Skeletal muscle satellite cell (primary cell): ENCODE data around the gene DIS3L2.
"Not testable (repeated sequence)": the region's sequence is repeated elsewhere in the genome, so short reads cannot be mapped to it uniquely, and the experiment has no call there.

ENCODE experiments used
- H3K27me3 ChIP-seq: 2 replicates; pipeline ENCODE4 v1.7.0; 2013; ENCODE audit warnings: low read length; ENCODE audit not compliant: control insufficient read depth, insufficient read depth
- H3K36me3 ChIP-seq: 2 replicates; pipeline ENCODE4 v1.7.0; 2013; ENCODE audit warnings: mild to moderate bottlenecking, control low read depth, low read length; ENCODE audit not compliant: insufficient read depth
- H3K4me1 ChIP-seq: 2 replicates; pipeline ENCODE4 v1.7.0; 2013; ENCODE audit warnings: low read length; ENCODE audit not compliant: control insufficient read depth, insufficient read depth
- H3K4me2 ChIP-seq: 2 replicates; pipeline ENCODE4 v1.7.0; 2013; ENCODE audit warnings: mild to moderate bottlenecking, low read length
- H3K4me3 ChIP-seq: 2 replicates; pipeline ENCODE4 v1.7.0; 2013; ENCODE audit warnings: low read length
- H3K9ac ChIP-seq: 2 replicates; pipeline ENCODE4 v1.7.0; 2013; ENCODE audit warnings: mild to moderate bottlenecking, low read depth, low read length, moderate library complexity
- H3K9me3 ChIP-seq: replicated peaks from 2 replicates; pipeline ENCODE4 v1.7.0; 2013; ENCODE audit warnings: mild to moderate bottlenecking, control low read depth, low read length

The DIS3L2 gene

GRCh38 chr2:232174662-232175061 is 213.1 kb downstream of the DIS3L2 start:
- H3K4me1 ChIP-seq: no peaks in the 10 kb centered on the region
- H3K9me3 ChIP-seq: no peaks in the 10 kb centered on the region
- H3K36me3 ChIP-seq: no peaks in the 10 kb centered on the region
- no peak overlapping the region for H3K4me2 ChIP-seq
- no peak overlapping the region for H3K4me3 ChIP-seq
- no peak overlapping the region for H3K9ac ChIP-seq
- H3K27me3 ChIP-seq: no peaks in the 10 kb centered on the region

GRCh38 chr2:232176587-232176986 is 215.1 kb downstream of the DIS3L2 start:
- H3K4me3 ChIP-seq, H3K4me2 ChIP-seq, H3K36me3 ChIP-seq, H3K9me3 ChIP-seq, H3K9ac ChIP-seq, H3K27me3 ChIP-seq, H3K4me1 ChIP-seq: not testable (repeated sequence)

- H3K4me1 ChIP-seq: no peaks in the 10 kb centered on the region
- H3K27me3 ChIP-seq: no peaks in the 10 kb centered on the region
Observed at GRCh38 chr2:232183279-232183678, 221.8 kb downstream of the DIS3L2 start.

GRCh38 chr2:232184346-232184745 is 222.8 kb downstream of the DIS3L2 start:
- no peaks in the 10 kb centered on the region for H3K9me3 ChIP-seq
- H3K4me2 ChIP-seq: no peak overlapping the region
- H3K36me3 ChIP-seq: no peaks in the 10 kb centered on the region
- no peak overlapping the region for H3K4me3 ChIP-seq
- H3K4me1 ChIP-seq: no peaks in the 10 kb centered on the region
- no peak overlapping the region for H3K9ac ChIP-seq
- no peaks in the 10 kb centered on the region for H3K27me3 ChIP-seq

More at GRCh38 chr2:232183279-232183678, 221.8 kb downstream of the DIS3L2 start:
- Histone ChIP-seq H3K9ac (no peak overlapping the region), H3K9me3 (no peaks in the 10 kb centered on the region), H3K4me3 (no peak overlapping the region), H3K36me3 (no peaks in the 10 kb centered on the region), H3K4me2 (no peak overlapping the region)

- H3K27me3 ChIP-seq: no peaks in the 10 kb centered on the region
- H3K4me2 ChIP-seq: no peak overlapping the region
- H3K4me3 ChIP-seq: no peak overlapping the region
- H3K9me3 ChIP-seq: no peaks in the 10 kb centered on the region
- H3K9ac ChIP-seq: no peak overlapping the region
- peaks cover 3% of the 10 kb centered on the region for H3K36me3 ChIP-seq
- H3K4me1 ChIP-seq: no peaks in the 10 kb centered on the region
Observed at GRCh38 chr2:232190796-232191195, 229.3 kb downstream of the DIS3L2 start.

- Histone ChIP-seq H3K4me2 (no peak overlapping the region), H3K27me3 (no peaks in the 10 kb centered on the region), H3K36me3 (peaks cover 3% of the 10 kb centered on the region)
Observed at GRCh38 chr2:232195487-232195886, 234.0 kb downstream of the DIS3L2 start.

GRCh38 chr2:232196802-232197201 is 235.3 kb downstream of the DIS3L2 start:
- Histone ChIP-seq H3K36me3 (peaks cover 3% of the 10 kb centered on the region), H3K9ac (no peak overlapping the region), H3K27me3 (no peaks in the 10 kb centered on the region), H3K9me3 (no peaks in the 10 kb centered on the region), H3K4me1 (no peaks in the 10 kb centered on the region), H3K4me2 (no peak overlapping the region), H3K4me3 (no peak overlapping the region)

More at GRCh38 chr2:232195487-232195886, 234.0 kb downstream of the DIS3L2 start:
- H3K9ac ChIP-seq: no peak overlapping the region
- H3K4me3 ChIP-seq: no peak overlapping the region
- H3K4me1 ChIP-seq: no peaks in the 10 kb centered on the region
- no peaks in the 10 kb centered on the region for H3K9me3 ChIP-seq

- H3K36me3 ChIP-seq: no peaks in the 10 kb centered on the region
- peaks cover 16% of the 10 kb centered on the region for H3K4me1 ChIP-seq
- H3K27me3 ChIP-seq: no peaks in the 10 kb centered on the region
- H3K4me2 ChIP-seq: no peak overlapping the region
- no peaks in the 10 kb centered on the region for H3K9me3 ChIP-seq
- H3K4me3 ChIP-seq: no peak overlapping the region
- no peak overlapping the region for H3K9ac ChIP-seq
Observed at GRCh38 chr2:232200195-232200594, 238.7 kb downstream of the DIS3L2 start.

GRCh38 chr2:232203166-232203891 is 241.8 kb downstream of the DIS3L2 start:
- Histone ChIP-seq H3K27me3 (no peaks in the 10 kb centered on the region), H3K4me2 (no peak overlapping the region), H3K4me3 (no peak overlapping the region), H3K9ac (no peak overlapping the region), H3K9me3 (no peaks in the 10 kb centered on the region), H3K36me3 (no peaks in the 10 kb centered on the region), H3K4me1 (peaks cover 16% of the 10 kb centered on the region)

- no peaks in the 10 kb centered on the region for H3K27me3 ChIP-seq
- peaks cover 16% of the 10 kb centered on the region for H3K4me1 ChIP-seq
- H3K9ac ChIP-seq: no peak overlapping the region
- H3K4me3 ChIP-seq: no peak overlapping the region
- H3K4me2 ChIP-seq: no peak overlapping the region
- H3K9me3 ChIP-seq: no peaks in the 10 kb centered on the region
- H3K36me3 ChIP-seq: no peaks in the 10 kb centered on the region
Observed at GRCh38 chr2:232203936-232204335, 242.4 kb downstream of the DIS3L2 start.

GRCh38 chr2:232204457-232204931 is 243.0 kb downstream of the DIS3L2 start:
- no peaks in the 10 kb centered on the region for H3K9me3 ChIP-seq
- peak overlapping the region; percentile 14 for H3K4me2 ChIP-seq
- H3K27me3 ChIP-seq: no peaks in the 10 kb centered on the region
- no peak overlapping the region for H3K4me3 ChIP-seq
- peaks cover 16% of the 10 kb centered on the region for H3K4me1 ChIP-seq
- no peaks in the 10 kb centered on the region for H3K36me3 ChIP-seq
- H3K9ac ChIP-seq: no peak overlapping the region

GRCh38 chr2:232207174-232207573 is 245.7 kb downstream of the DIS3L2 start:
- Histone ChIP-seq H3K9ac (no peak overlapping the region), H3K4me1 (peaks cover 16% of the 10 kb centered on the region), H3K36me3 (no peaks in the 10 kb centered on the region), H3K4me2 (no peak overlapping the region), H3K27me3 (no peaks in the 10 kb centered on the region), H3K9me3 (no peaks in the 10 kb centered on the region), H3K4me3 (no peak overlapping the region)
